Retinal pigment epithelial cell (primary cell): ENCODE results near the gene CMBL.

Experiments
- DNase-seq: peaks from one replicate; pipeline ENCODE4 v3.0.0-alpha.2; 2010; ENCODE audit warnings: low read depth
- H3K4me3 ChIP-seq: 2 replicates; pipeline ENCODE4 v1.5.1; 2011; ENCODE audit warnings: mild to moderate bottlenecking, low read length, control low read depth, moderate library complexity
- TF ChIP-seq, protein P1 (sequence below): conservative IDR thresholded peaks from 2 replicates; pipeline ENCODE4 v1.5.1; 2011; ENCODE audit warnings: low read depth, low read length, control low read depth, inconsistent platforms

The CMBL gene

DNA sequence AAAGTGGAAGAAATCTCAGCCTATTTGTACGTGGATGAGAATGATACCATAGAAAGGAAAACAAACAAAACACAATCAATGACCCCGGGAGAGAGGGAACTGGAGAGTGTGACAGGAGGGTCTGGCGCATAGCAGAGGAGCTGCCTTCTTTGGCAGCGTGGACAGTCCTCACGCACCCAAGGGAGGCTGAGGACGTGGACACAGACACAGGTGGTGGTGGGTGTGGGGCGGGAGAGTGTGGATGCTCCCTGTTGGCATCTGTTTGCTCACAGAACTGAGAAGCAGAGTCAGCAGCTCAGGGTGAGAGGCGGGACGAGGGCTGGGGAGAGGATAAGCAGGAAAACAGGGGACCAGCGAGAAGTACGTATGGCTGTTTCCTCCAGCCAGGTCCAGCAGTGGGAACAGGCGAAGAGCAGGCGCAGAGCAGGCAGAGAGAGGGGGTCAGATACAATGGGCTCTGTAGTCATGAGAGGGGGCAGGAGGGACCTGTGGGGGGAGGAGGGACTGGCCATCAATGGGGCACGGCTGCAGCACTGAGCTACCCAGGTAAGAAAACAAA is 10.0 kb downstream of the CMBL start:
- DNase-seq = no peak
- TF ChIP-seq, protein P1, sequence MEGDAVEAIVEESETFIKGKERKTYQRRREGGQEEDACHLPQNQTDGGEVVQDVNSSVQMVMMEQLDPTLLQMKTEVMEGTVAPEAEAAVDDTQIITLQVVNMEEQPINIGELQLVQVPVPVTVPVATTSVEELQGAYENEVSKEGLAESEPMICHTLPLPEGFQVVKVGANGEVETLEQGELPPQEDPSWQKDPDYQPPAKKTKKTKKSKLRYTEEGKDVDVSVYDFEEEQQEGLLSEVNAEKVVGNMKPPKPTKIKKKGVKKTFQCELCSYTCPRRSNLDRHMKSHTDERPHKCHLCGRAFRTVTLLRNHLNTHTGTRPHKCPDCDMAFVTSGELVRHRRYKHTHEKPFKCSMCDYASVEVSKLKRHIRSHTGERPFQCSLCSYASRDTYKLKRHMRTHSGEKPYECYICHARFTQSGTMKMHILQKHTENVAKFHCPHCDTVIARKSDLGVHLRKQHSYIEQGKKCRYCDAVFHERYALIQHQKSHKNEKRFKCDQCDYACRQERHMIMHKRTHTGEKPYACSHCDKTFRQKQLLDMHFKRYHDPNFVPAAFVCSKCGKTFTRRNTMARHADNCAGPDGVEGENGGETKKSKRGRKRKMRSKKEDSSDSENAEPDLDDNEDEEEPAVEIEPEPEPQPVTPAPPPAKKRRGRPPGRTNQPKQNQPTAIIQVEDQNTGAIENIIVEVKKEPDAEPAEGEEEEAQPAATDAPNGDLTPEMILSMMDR = no peak

DNA sequence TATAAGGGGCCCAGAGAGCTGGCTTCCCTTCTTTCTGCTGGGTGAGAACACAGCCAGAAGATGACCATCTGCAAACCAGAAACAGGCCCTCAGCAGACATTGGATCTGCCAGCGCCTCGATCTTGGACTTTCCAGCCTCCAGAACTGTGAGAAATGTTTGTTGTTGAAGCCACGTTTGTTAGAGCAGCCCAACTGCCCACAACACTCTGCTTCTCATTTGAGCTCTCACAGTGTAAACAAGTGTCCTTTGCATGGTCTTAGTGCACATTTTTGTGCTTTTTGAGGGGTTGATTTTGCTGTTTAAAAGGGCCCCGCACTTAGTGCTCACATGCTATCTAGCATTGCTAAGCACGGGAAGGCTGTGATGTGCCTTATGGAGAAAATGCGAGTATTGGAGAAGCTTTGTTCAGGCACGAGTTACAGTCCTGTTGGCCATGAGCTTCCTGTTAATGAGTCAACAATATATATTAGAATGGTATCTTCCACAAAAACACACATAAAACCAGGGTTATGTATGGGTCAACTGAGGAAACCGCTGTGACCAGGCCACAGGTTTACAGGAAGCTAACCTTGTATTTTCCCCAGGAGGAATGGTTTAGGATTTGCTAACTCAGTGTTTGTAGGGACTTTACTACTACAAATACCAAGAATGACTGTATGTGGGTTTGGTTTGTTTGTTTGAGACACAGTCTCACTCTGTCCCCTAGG is 11.9 kb downstream of the CMBL start:
- TF ChIP-seq, protein P1 = no peak
- no peak for DNase-seq
- H3K4me3 ChIP-seq = no peak overlapping the region

More for the DNA sequence above, 10.0 kb downstream of the CMBL start:
- no peak overlapping the region for H3K4me3 ChIP-seq

DNA sequence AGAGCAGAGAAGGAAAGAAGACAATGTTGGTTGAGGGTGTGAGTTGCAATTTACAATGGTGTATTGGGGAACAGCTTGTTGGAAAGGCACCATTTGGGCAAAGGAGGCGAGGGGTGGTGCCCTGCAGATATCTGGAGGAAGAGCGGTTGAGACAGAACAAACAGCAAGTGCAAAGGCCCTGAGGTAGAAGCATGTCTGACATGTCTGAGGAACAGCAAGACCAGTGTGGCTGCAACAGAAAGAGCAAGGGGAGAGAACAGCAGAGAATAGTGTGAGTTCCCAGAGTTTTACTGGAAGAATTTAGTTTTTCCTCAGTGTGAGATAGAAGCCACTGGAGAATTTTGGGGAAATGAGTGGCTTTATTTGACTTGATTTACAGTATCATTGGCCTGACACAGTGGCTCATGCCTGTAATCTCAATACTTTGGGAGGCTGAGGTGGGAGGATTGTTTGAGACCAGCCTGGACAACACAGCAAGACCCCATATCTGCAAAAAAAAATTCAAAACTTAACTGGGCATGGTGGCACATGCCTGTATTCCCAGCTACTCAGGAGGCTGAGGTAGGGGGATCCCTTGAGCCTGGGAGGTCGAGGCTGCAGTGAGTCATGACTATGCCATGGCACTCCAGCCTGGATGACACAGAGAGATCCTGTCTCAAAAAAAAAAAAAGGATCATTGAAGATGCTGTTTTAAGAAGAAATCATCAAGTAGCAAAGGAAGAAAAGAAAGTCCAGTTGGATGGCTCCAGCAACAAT is 13.6 kb downstream of the CMBL start:
- no peak overlapping the region for H3K4me3 ChIP-seq
- TF ChIP-seq, protein P1 = no peak
- no peak for DNase-seq

DNA sequence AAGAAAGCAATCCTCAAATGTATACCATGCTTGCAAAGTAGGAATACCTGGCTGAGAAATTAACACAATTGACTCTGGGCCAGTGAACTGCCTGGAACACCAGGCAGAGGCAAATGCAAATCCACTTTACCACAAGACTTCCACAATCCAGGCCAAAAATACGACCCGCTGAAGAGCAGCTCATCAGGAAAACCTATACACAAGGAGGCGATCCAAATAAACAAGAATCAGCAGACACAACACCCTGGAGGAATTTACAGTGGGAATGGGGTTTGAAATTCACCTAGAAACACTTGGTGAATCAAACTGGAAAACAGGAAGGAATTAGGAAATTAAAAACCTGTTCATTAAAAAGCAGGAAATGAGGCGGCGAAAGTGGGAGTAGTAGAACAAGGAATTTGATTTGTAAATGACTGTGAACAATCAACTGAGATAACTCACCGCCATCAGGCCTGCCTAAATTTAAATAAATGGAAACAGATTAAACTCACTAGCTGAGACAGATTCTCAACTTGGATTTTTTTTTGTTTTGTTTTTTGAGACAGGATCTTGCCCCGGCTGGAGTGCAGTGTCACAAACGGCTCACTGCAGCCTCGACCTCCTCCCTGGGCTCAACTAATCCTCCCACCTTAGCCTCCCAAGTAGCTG is 15.9 kb downstream of the CMBL start:
- TF ChIP-seq, protein P1 = no peak
- no peak for DNase-seq
- no peak overlapping the region for H3K4me3 ChIP-seq

DNA sequence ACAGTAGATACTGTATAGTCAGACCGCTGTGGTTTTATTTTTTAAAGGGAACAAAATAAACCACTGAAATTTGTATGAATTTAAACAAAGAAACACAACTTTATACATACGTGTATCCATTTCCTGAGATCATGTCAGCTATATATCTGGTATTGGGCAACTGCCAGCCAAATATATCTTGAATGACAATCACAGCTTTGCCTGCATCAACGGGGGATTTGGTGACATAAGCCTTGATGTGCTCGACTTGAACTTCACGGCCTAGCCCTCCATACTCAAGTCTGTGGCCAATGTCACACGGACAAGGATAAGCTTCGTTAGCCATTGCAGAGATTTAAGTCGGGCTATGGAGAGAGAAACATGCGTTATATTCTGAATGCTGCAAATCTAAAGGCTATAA is 17.3 kb downstream of the CMBL start:
- DNase-seq = no peak
- H3K4me3 ChIP-seq = no peak overlapping the region
- TF ChIP-seq, protein P1 = no peak

DNA sequence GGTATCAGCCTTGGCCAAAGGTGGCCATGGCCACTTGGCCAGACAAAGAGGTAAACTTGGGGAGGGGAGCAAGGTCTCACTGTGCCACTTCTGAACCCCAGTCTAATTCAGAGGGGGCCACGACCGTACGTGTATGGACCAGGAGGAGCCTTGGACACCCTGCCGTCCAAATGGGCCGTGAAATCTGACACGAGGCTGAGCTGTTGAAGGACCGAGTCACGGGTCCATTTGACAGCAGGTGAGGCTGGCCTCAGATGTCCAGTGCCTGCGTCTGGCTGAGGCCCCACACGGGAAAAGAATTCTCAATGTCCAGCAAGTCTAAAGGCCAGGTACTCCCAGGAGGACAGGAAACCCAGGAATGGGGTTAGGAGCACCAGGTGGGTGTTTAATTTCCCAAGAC is 17.7 kb downstream of the CMBL start:
- DNase-seq = no peak
- TF ChIP-seq, protein P1 = no peak
- H3K4me3 ChIP-seq = no peak overlapping the region
